Nephron progenitor cell (in vitro differentiated cells): Measurements from ENCODE around the gene CYBC1.
A peak's percentile ranks its signal among the peaks of the same experiment; 100 is the strongest.

Experiments
- DNase-seq: peaks from one replicate; pipeline ENCODE4 v3.0.0; 2021
- H3K27ac Mint-ChIP-seq: 2 replicates; pipeline ENCODE4 v1.8.0; 2021; ENCODE audit warnings: mild to moderate bottlenecking, moderate library complexity, mixed read lengths
- H3K27me3 Mint-ChIP-seq: 2 replicates; pipeline ENCODE4 v1.8.0; 2021; ENCODE audit warnings: mild to moderate bottlenecking, low read depth, mixed read lengths; ENCODE audit not compliant: poor library complexity
- H3K36me3 Mint-ChIP-seq: 2 replicates; pipeline ENCODE4 v1.8.0; 2021; ENCODE audit warnings: low read depth, mixed read lengths
- H3K4me1 Mint-ChIP-seq: 2 replicates; pipeline ENCODE4 v1.8.0; 2021; ENCODE audit warnings: mixed read lengths
- H3K4me3 Mint-ChIP-seq: 2 replicates; pipeline ENCODE4 v1.8.0; 2021; ENCODE audit warnings: mild to moderate bottlenecking, moderate library complexity, mixed read lengths
- H3K9me3 Mint-ChIP-seq: 2 replicates; pipeline ENCODE4 v1.8.0; 2021; ENCODE audit warnings: mild to moderate bottlenecking, moderate library complexity, mixed read lengths
- CTCF ChIP-seq: fragments of 200-600 bp; sonication (generic); IDR thresholded peaks from 2 replicates; pipeline ENCODE4 v1.5.0; 2021; ENCODE audit warnings: antibody characterized with exemption

Gene CYBC1

GRCh38 chr17:82440469-82440981 is 10.0 kb downstream of the CYBC1 start:
- no peak for TF ChIP-seq CTCF
- Mint-ChIP-seq H3K36me3 (no peaks in the 10 kb centered on the region), H3K27me3 (no peaks in the 10 kb centered on the region), H3K4me1 (peaks cover 6% of the 10 kb centered on the region), H3K27ac (peak overlapping the region; percentile 95), H3K9me3 (no peaks in the 10 kb centered on the region), H3K4me3 (no peak overlapping the region)
- DNase-seq: no peak

GRCh38 chr17:82439829-82440365 is 10.7 kb downstream of the CYBC1 start:
- no peaks in the 10 kb centered on the region for H3K9me3 Mint-ChIP-seq
- H3K36me3 Mint-ChIP-seq: no peaks in the 10 kb centered on the region
- peaks cover 6% of the 10 kb centered on the region for H3K4me1 Mint-ChIP-seq
- TF ChIP-seq CTCF: no peak
- DNase-seq: no peak
- H3K27ac Mint-ChIP-seq: no peak overlapping the region
- no peak overlapping the region for H3K4me3 Mint-ChIP-seq
- no peaks in the 10 kb centered on the region for H3K27me3 Mint-ChIP-seq

- no peak for DNase-seq
- H3K27me3 Mint-ChIP-seq: no peaks in the 10 kb centered on the region
- no peak overlapping the region for H3K27ac Mint-ChIP-seq
- no peak overlapping the region for H3K4me3 Mint-ChIP-seq
- TF ChIP-seq CTCF: no peak
- no peaks in the 10 kb centered on the region for H3K36me3 Mint-ChIP-seq
- peaks cover 6% of the 10 kb centered on the region for H3K4me1 Mint-ChIP-seq
- no peaks in the 10 kb centered on the region for H3K9me3 Mint-ChIP-seq
Observed at GRCh38 chr17:82439194-82439828, 11.2 kb downstream of the CYBC1 start.

GRCh38 chr17:82438401-82439193 is 12.0 kb downstream of the CYBC1 start:
- Mint-ChIP-seq H3K4me1 (peaks cover 6% of the 10 kb centered on the region), H3K27me3 (no peaks in the 10 kb centered on the region), H3K36me3 (no peaks in the 10 kb centered on the region), H3K9me3 (no peaks in the 10 kb centered on the region), H3K27ac (no peak overlapping the region), H3K4me3 (no peak overlapping the region)
- TF ChIP-seq CTCF: no peak
- DNase-seq: no peak

- peak overlapping the region; percentile 54 for H3K27ac Mint-ChIP-seq
- H3K4me1 Mint-ChIP-seq: peaks cover 6% of the 10 kb centered on the region
- H3K4me3 Mint-ChIP-seq: no peak overlapping the region
- no peaks in the 10 kb centered on the region for H3K36me3 Mint-ChIP-seq
- no peaks in the 10 kb centered on the region for H3K9me3 Mint-ChIP-seq
- TF ChIP-seq CTCF: no peak
- no peak for DNase-seq
- no peaks in the 10 kb centered on the region for H3K27me3 Mint-ChIP-seq
Observed at GRCh38 chr17:82437325-82437668, 13.3 kb downstream of the CYBC1 start.
